GM12875 (cell line): Measurements from ENCODE around the gene PLGRKT.
"Not testable (repeated sequence)": the region's sequence is repeated elsewhere in the genome, so short reads cannot be mapped to it uniquely, and the experiment has no call there.

Source experiments
- H3K4me3 ChIP-seq: one replicate; pipeline ENCODE4 v1.5.1; 2011; ENCODE audit warnings: low read depth, low read length, control low read depth
- CTCF ChIP-seq: IDR thresholded peaks from 2 replicates; pipeline ENCODE4 v1.5.1; 2011; ENCODE audit warnings: low read depth, mild to moderate bottlenecking, control low read depth, inconsistent platforms, low read length, moderate library complexity, borderline replicate concordance; ENCODE audit not compliant: insufficient read depth

The PLGRKT gene

DNA sequence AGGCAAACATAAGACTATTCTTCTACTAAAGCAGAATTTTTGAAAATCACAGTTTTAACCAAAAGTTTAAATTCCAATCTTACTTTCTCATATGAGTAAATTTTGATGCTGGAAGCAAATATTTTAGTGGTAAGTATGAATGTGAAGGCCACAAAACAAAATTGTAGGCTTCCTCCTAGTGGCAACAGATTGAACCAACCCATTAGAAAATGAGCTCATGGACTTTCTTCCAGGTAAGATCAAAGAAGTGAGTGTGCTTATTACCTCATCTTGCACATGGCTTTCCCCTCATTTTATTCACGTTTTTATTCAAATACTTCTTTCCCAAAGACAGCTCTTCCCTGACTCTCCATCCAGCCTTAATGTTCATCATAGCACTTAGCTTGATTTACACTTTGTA lies 116.7 kb downstream of the PLGRKT start:
- TF ChIP-seq CTCF = no peak
- H3K4me3 ChIP-seq = no peak overlapping the region

GRCh38 chr9:5316406-5316805 lies 121.3 kb downstream of the PLGRKT start:
- not testable (repeated sequence) for H3K4me3 ChIP-seq

GRCh38 chr9:5315187-5315923 lies 122.4 kb downstream of the PLGRKT start:
- TF ChIP-seq CTCF = no peak
- H3K4me3 ChIP-seq = no peak overlapping the region

DNA sequence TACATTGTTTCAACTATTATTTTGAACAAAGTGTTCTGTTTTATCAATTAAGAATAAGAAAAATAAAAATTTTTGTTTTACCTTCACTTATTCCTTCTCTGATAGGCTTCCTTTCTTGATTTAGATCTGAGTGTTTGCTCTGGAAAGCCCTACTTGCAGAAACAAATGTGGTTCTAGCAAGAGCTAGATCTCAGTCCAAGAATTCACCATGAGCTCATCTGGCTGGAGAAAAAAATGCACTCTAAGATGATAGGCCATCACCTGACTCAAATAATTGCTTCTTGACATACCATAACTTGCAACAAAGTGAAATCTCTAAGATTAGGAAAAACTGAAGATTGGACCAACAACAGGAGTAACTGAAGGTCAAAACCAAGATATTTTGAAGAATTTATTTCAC lies 126.9 kb downstream of the PLGRKT start:
- no peak for TF ChIP-seq CTCF
- no peak overlapping the region for H3K4me3 ChIP-seq
